NCI-H1930 (cell line): ENCODE measurements around the gene DENND4B.

Source experiments
- DNase-seq, 2 experiments: peaks; one replicate each; lab custom pipeline; 2025; lab: John Stamatoyannopoulos, UW

Gene DENND4B

GRCh38 chr1:153970346-153970745 lies 23.8 kb upstream of the DENND4B start:
- DNase-seq = no peak

GRCh38 chr1:153968972-153969371 lies 22.5 kb upstream of the DENND4B start:
- no peak for DNase-seq

GRCh38 chr1:153968408-153968807 lies 21.9 kb upstream of the DENND4B start:
- DNase-seq = no peak

DNA sequence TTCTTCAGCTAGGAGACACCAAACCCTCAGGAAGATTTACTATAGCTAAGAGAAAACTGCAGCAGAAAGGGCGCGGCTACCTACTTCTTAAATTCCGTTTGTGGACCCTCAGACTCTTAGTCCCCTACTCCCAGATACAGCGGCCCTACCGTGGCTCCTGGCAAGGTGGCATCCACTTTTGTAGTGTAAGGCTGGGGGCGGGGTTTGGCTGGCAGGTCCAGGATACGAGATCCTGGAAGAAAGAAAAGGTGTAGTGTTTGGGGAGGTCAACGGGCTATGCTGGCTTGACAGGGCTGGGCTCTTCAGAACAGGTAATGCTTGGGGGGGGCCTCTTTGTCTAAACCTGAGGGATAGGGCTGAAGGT lies 21.5 kb upstream of the DENND4B start:
- DNase-seq = no peak

DNA sequence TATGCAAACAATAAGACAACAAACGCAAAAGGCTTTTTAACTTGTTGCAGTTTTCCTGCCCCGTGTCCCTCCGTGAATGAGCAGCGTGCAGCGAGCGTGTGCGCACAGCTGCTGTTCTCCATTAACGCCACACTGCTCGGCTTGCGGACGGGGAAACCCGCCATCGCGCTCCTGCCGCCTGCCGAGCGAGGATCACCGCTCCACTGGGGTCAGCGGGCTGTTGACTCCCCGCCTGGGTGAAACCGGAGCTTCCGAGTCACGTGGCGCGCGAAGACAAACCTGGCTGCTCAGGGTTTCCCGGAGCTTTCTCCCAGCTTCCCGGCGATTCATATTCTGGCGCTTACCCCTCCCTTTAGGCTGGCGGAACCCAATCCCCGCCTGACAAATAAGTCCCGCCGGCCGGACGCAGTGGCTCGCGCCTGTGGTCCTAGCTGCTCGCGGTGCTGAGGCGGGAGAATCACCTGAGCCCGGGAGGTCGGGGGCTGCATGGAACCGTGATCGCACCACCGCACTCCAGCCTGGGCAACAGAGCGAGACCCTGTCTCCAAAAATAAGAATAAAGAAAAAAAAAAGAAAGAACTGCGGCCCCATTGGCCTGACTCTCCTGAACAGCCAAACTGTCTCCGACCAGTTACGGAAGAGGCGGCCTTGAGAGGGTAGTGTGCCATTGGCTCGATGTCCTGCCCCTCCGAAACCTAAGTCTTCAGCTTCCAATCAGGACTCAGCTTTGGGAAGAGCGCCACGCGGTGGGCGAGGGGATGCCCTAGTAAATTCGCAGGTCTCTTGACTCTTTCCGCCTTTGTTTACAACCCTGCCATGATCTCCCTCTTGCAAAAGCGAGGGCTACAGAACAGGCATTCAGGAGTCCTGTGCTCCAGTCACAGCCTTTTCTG lies 20.8 kb upstream of the DENND4B start, which contains the start of gene CREB3L4:
Gene CREB3L4 (plus strand): TSS at position 796 of the 893 bp plus-strand sequence. CDS start 624 bp downstream, outside the sequence.
- peak; percentile 96 for DNase-seq

- no peak for DNase-seq
Measured at GRCh38 chr1:153963850-153964331, 17.4 kb upstream of the DENND4B start.

- DNase-seq = peak; percentile 96
Measured at GRCh38 chr1:153963030-153963849, 16.7 kb upstream of the DENND4B start, which contains the start of gene SLC39A1. Gene SLC39A1, minus strand, starts transcription at chr1:153963537. Its CDS starts 822 bp downstream, at chr1:153962715.

DNA sequence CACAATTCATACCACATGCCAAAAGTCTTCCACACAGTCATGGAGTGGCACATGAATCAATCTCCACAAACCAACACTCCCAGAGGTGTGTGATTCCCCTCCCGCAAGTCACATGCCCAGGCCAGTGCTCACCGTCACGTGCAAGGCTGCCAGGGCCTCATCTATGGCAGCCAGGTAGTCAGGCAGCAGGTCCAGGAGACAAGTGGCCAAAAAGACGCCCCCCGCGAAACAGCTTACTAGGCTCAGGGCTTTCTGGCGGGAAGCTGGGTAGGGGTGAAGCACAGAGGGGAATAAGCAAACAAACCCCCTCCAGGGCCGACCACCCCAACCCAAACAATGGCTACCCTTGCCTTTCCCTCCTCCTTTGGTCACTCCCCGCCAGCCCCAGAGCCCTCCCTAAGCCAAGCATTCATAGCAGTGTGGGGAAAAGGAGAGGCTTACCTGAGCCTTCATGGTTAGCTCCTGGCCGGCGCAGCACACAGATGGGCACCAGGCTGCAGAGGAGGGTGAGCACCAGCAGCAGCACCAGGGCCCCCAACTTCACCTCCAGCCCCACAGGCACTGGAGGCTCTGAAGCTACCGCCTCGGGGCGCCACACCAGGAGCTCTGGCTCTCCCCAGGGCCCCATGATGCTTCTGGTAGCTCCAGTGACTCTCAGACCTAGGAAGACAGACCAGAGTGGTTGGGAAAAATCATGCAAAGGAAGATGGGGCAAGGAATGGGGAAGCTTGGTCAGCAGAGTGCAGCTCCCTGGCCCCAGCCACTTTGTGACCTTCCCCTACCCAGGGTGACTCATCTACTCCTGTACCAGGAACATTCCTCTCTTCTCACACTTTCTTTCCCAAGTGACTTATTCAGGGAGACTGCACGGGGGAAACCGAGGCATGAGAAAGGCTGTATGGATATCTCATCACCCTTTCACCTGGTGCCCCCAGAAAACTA lies 15.8 kb upstream of the DENND4B start:
- no peak for DNase-seq

DNA sequence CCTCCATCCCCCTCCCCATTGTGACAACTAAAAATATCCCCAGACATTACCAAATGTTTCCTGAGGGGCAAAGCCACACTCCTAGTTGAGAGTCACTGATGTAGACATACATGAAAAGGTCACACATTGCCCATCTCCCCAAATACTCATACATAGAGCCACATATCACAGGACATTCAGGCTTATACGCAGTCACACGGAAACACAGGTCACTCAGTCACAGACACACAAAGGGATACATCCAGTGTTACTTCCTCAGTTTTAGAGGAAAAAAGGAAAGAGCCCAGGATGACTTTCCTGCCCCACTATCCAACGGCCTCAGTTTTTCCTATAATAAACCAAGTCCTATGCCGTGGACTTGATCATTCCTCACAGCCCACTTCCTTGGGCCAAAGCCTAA lies 14.9 kb upstream of the DENND4B start:
- DNase-seq = no peak

- no peak for DNase-seq
Measured at GRCh38 chr1:153960206-153960605, 13.7 kb upstream of the DENND4B start.

DNA sequence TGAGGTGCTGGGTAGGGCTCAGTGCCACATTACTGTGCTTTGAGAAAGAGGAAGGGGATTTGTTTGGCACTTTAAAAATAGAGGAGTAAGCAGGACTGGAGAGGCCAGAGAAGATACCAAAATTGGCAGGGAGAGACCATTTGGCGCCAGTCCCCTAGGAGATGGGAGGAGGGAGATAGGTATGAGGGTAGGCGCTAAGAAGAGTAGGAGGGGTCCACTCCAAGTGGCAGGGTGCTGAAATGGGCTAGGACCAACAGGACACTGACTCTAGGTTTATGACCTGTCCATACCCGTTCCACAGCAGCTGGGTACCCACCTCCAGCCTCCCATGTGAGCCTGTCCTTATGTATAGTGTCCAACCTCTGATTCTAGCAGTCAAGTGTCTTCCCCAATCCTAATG lies 12.9 kb upstream of the DENND4B start:
- no peak for DNase-seq

DNA sequence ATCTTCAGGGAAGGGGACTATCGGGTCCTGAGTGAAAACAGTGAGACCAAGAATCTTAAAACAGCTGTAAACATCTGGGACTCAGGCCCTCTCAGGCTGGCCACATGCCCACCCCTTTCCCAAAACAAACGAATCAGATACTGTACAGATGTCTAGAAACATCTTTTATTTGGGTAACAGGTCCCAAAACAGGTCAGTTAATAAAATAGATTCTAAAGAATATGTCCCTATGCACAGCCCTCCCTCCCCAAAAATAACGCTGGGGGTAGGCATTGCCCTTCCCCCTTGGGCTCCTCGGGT lies 12.4 kb upstream of the DENND4B start:
- DNase-seq = no peak

- peak; percentile 97 to 98 for DNase-seq
Measured at GRCh38 chr1:153958111-153958960, 11.8 kb upstream of the DENND4B start, which contains the start of gene CRTC2. Gene CRTC2, minus strand, starts transcription at chr1:153958612. Its CDS starts 115 bp downstream, at chr1:153958497.

DNA sequence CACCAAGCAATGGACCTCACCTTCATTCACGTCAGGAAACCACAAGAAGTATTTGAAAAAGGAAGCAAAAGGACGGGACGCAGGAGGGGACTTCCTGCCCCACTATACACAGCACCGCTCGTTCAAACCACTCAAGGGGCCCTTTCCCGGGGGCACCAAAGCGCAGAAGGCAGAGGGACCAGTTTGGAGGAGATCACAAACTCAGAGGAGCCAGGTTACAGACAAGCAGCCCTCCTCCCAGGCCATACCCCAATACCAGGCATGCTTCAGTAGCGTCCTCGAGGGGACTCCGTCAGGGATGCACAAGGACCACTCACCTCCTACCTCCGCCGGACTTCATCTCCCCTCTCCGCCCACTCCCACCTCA lies 11.2 kb upstream of the DENND4B start:
- no peak for DNase-seq

DNA sequence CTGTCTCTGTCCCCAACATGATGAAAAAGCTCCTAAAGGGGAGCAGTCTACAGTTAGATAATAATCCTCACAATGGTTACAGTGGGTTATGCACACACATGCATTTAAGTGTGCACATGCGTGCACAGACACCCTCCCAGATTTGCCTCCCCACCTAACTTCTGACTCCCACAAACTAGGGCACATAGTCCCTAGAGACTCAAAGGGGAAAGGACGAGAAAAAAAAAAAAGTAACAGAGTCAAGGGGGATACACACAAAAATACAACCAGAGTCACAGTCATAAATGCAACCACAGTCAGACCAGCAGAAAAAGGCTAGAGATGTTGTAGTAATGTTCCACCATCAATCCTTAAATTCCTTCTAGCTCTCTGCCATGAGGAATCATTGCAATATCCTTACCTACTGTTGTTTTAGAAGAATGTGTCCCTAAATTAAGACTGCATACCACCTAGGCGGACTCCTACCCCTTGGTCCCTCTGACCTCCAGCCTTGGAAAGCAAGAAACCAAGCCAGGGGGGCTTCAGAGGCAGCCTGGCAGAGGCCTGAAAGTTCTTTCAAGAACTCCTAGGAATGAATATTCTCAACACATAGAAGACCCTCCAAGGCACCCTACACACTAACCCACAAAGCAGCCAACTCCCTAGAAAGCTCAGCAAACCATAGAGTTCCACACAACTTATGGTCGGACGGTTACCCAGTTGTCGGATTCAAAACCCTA lies 10.6 kb upstream of the DENND4B start:
- DNase-seq = no peak

DNA sequence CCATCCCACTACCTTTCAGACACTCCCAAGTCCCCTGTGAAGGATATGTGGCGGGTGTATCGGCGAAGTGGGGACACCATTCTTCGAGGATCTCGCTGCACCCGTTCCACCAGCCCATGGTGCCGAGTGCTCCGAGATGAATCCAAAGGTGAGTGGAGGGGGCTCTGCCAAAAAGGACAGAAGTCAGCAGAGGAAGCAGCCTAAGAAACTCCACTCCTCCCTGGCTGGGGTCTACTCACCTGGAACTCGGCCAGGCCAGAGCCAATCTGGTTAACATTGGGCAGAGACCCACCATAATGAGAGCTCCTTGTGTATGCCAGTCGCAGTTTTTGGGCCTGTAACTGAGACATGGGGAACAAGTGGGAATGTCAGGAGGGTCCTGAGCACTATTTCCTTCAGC lies 8.3 kb upstream of the DENND4B start:
- no peak for DNase-seq

- DNase-seq = no peak
Measured at GRCh38 chr1:153953859-153954365, 7.4 kb upstream of the DENND4B start.

DNA sequence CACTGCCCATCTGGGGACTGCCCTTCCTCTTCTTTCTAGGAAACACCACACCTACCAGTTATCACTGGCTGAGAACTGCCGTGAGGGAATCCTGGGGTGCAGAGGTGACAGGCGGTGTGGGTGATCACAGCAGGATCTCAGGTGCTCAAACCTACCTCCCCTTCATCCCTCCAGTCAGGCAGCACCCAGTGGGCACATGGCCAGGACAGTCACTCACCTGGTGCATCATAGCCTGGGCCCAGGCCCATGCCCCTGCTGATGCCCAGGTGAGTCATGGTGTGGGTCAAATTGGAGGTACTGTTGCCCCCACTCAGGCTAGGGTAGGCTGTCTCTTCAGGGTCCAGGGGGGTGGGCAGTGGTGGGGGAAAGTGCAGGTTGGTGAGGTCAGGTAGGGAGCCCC lies 5.3 kb upstream of the DENND4B start:
- no peak for DNase-seq

- no peak for DNase-seq
Measured at GRCh38 chr1:153951183-153951582, 4.7 kb upstream of the DENND4B start.
